Eye (tissue), 1 donor: ENCODE measurements around the gene ABTB2.
"Not testable (repeated sequence)": the region's sequence is repeated elsewhere in the genome, so short reads cannot be mapped to it uniquely, and the experiment has no call there.

Experiments used
- DNase-seq: peaks from one replicate; pipeline ENCODE4 v3.0.0-alpha.2; 2015

ABTB2 gene

DNA sequence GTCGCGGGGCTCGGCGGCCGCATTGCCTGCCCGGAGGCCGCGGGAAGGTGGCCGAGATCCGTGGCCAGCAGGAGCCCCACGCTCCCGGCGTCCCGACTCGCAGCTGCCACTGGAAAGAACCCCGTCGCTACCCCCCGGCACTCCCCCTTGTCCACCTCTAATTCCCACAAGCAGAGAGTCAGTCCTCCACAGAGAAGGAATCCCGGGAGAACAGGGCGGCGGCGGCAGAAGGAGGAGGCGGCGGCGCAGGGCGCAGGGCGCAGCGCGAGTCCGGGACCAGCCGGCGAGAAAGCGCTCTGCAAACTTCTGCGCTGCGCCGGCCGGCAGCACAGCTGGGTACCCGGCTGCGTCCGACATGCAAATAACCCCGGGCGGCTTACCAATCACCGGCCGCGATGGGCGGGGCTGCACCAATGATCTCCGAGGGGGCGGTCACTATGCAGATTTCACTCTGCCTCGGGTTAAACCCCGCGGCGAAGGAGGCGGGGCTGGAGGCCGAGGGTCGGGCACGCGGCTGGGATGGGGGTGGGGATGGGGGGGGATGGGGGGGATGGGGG, at the start of gene ABTB2:
ABTB2 (minus strand) TSS at position 310 of the 557 bp plus-strand sequence.
- peak; percentile 99 for DNase-seq

DNA sequence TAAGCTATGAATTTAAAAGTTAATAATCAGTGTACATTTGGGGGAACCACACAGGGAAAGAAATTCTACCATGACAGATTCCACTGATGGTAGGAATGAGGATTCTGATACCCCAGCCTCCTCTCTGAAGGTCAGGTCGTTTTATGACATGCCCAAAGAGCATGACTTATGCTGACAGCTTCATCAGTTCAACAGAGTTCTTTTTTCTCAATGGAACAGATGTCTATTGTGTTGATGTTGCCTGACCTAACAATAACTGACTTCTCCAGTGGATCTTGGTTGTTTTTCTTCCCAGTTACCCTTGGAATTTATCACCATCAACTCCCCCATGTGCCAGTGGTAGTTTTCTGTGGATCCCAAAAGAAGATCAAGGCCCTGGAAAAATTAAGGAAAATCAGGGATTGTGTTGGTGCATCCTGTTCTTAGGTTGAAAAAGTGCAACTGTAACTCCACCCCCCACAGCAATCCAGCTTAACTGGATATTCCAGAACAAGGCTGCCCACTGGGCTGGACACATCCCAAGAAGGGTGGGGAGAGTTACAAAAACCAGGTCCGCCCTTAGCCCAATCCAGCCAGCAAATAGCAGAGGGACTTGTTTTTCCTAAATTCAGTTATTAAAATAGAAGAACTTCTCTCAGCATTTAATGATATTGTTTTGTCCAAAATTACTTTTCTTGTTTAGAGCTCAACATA, 49.5 kb upstream of the ABTB2 start:
- no peak for DNase-seq

DNA sequence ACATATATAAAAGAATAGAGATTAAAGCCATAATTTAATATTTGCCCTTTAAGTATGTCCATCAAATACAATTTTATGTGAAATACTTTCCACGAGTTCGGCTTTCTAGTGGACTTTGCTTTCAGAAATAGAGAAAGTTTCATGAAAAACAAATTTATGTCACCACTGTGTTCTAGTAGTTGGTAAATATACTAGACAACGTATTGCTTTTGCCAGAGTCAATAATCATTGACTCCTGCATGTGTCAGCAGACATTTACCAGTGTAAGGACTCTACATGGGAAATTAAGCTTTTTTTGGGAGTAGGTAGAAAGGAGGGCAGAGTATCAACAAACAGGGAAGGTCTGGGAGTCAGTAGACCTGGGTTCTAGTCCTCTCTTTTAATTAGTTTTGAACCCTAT, 48.6 kb upstream of the ABTB2 start:
- no peak for DNase-seq

DNA sequence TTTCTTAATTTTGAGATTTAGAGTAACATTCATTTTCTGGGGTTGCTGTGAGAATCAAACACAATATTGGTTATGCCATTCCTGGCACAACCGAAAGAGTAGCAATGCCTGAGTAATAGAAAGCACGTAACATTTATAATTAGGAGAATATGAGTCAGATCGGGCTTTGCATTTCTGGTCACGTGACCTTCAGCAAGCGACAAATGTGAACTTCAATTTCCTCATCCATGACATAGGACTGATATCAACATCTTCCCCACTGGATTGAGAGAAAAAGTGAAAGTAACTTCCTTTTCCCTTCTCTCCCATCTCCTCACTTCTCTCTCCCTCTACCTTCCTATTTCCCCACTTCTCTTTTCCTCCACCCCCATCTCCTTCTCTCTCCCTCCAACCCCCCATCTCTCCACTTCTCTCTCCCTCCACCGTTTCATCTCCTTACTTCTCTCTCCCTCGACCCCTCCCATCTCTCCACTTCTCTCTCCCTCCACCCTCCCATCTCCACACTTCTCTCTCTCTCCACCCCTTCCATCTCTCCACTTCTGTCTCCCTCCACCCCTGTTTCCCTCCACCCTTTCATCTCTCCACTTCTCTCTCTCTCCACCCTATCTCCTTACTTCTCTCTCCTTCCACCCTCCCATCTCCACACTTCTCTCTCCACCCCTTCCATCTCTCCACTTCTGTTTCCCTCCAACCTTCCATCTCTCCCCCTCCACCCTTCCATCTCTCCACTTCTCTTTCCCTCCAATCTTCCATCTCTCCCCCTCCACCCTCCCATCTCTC, 47.5 kb upstream of the ABTB2 start:
- DNase-seq = no peak

DNA sequence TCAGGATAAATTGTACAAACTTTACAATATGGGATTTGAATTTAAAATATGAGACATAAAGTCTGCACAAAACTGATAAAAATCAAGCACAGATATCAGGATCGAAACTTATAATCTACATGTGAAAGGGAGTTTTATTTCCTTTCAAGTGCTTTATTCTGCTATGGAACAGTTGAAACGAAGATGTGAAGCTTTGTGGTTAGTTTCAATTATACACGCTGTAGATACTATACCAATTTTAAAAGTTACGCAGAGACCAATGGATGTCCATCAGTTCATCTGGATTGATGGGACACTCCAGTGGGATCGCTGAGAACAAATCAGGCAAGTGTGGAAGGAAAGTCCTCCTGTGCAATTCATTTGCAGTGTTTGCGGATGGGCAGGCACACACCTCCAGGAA, 46.5 kb upstream of the ABTB2 start:
- DNase-seq = no peak

DNA sequence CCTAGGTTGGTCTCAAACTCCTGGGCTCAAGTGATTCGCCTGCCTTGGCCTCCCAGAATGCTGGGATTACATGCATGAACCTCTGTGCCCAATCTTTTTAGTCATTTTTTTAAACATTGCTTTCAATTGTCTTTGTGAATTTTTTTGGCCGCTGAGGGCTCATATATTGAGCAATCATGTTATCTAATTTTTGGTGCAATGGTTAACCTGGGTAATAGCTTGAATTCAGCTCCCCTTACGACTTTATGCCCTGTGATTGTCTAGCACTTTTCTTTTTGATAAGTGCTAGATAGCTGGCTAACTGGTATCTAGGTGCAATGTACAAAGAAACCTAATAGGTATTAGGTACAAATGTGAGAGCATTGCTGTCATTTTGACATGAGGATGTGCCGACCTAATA, 45.6 kb upstream of the ABTB2 start:
- DNase-seq = no peak

DNA sequence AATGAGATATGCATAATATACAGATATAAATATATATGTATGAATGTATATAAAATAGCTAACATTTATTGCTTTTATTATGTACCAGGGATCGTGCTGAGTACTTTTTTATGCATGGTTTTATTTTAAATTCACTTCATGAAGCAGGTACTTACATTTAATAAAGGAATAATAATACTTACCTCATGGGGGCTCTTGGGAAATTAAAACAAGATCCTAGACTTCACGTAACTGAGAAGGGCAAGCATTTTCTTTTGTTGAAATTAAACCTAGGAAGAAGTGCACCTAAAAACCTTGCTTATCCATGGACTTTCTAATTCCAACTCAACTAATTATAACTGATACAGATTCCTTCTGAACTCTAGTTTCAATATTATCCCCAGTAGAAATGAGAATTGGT, 40.0 kb upstream of the ABTB2 start:
- no peak for DNase-seq

DNA sequence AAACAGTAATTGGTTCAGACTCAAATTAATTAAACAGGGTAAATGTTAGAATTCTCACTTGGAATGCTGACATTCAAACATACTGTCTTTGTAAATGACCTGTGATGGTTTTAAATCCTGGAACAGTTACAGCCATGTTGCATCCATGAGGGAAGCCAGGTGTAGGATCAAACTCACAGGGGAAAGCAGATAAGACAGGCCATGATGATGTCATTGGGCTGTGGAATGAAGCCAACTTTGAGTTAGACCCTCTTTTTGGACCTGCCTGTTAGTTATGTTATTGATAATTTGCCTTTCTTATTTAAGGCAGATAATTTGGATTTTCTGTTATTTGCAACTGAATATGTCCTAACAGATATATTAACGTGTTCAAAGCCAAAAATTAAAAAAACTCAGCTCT, 39.3 kb upstream of the ABTB2 start:
- DNase-seq = no peak

DNA sequence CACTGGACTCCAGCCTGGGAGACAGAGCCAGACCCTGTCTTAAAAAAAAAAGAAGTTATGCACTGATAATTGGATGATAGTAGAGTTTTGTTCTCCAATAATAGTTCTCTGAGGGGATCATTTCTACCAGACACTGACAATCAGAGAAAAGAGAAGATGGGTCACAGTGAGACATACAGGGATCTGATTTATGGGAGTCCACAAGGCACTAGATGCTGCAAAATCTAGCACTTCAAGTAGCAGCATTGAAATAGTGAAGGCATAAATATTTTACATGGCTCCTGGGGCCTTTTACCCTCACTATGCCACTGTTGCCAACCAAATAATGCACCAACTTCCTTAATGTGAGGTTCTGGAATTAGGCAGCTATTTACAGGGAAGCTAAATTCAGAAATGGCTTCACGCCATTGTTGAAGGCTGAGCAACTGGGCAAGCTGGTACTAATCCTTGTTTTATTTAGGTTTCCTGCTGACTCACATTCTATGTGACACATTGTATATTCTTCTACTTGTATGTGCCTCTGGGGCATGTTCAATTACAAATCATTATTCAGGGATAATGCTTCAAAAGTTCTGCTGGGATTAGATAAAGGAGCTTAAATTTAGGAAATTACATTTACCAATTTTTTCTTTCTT, 38.2 kb upstream of the ABTB2 start:
- no peak for DNase-seq

DNA sequence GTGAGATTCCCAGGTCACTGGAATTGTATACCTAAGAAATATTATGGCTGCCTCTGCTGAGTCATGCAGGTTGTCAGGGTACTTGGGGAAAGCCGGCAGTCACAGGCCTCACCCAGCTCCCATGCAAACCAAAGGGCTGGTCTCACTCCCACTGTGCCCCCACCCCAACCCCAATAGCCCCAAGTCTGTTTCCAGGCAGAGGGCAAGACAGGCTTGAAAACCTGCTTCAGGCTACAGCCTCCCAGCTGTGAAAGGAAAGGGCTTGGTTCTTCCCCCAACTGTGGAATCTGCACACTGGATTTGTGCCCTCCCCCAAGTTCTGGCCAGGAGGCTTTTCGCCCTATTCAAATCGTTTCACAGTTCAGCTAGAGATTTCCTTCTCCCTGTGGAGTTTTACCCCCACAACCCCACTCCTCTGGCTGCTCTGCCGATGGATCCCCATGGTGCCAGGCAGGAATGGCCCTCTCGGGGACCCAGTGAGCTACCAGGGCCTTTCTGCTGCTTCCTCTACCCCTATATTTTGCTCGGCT, 37.0 kb upstream of the ABTB2 start:
- DNase-seq = no peak

DNA sequence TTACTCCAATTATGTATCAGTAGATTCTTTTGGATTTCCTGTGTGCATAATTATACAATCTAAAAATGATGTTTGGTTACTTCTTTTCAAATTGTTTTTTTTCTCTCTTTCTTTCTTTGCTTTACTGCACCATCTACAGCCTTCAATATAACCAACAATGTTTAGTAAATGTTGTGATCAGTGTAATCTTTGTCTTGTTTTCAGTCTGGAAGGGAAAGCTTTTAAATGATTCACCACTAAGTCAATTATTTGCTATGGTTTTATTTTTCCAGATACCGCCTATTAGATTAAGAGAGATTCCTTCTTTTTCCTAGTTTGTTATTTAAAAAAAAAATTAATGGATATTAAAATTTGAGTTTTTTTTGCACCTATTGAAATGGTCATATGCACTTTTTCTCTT, 29.8 kb upstream of the ABTB2 start:
- no peak for DNase-seq

DNA sequence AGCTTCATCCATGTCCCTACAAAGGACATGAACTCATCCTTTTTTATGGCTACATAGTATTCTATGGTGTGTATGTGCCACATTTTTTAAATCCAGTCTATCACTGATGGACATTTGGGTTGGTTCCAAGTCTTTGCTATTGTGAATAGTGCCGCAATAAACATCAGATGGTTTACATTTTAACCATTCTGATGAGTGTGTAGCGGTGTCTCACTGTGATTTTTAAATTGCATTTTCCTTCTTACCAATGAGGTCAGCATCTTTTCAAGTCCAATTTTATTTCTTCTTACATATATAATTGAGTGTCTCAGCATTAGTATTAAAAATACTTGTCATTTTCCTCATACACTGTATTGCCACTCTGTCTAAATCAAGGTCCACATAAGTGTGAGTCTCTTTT, 28.5 kb upstream of the ABTB2 start:
- DNase-seq = not testable (repeated sequence)

DNA sequence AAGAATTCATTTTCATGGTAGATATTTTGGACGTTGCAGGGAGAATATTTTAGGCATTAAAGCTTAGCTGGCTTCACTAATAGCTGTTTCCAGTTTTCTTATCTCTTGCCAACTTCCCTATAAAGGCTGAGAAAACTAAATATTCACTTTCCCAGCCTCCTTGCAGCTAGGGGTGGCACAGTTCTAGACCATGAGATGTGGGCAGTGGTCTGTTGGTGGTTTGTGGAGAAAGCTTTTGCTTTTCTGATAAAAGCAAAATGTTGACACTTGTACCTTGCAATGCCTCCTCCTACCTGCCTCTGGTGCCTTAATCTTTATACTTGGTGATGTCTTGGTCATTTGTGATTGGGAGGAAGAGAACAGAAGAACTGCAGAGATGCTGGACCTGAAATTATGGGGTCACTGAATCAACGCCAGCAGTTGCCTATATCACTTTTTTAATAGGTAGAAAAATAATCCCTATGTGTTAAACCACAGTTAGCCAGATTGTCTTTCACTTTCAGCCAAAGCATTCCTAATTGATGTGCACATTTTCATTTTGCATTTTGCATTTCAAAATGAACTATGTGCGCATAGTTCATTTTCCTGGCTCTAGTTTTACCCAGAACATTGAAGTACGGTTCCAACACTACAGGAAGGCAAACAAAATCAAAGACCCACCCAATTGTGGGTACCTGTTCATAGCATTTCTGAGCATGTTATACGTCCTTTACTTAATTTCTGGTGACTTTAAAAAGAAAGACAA, 24.9 kb upstream of the ABTB2 start:
- DNase-seq = no peak

DNA sequence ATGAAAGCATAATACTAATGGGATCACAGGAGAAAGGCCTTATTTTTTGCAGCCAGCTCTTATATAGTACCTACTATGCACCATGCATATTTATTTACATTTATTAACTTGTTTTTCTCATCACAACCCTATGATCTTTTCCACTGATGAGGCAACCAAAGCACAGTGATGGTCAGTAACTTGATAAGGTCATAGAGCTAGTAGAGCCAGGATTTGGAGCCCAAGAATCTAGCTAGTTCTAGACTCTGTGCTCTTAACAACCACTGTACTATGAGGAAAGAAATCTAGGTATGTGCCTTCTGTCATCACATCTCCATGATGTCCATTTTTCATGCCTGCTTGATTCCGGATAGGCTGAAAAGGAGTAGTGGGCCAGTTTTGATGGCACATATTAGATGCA, 24.0 kb upstream of the ABTB2 start:
- DNase-seq = no peak

DNA sequence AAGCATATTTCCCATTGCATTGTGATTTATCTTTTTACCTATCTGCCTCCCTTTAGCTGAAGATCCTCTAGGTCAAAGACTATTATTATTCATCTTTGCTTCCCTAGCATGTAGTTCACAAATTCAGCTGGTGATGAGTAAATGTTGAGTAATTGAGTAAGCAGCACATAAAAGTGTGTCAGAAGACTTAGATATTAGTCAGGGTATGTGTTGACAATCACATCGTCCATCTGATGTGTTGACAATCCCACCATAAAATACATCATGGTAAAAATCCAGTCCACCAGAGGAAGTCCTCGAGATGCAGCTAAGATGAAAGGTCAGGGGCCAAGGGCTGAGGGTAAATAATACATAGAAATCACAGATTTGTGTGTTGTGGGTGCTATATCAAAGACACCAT, 22.9 kb upstream of the ABTB2 start:
- DNase-seq = no peak

DNA sequence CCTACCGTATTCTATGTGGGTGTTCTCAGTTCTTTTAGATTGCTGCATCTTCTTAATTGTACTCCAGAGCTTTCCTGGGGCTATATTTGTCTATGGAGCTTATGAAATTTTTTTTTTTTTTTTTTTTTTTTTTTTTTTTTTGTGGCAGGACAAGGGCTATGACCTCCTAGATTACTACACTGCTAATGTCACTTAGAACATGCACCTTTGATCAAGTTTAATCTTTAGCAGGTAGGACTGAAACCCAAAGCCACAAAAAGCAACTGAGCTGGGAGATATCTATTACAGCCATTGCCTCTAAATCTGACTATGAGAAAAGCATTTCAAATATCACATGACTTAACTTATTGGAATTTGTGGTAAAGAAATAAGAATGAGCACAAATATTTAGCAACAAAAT, 21.7 kb upstream of the ABTB2 start:
- no peak for DNase-seq

DNA sequence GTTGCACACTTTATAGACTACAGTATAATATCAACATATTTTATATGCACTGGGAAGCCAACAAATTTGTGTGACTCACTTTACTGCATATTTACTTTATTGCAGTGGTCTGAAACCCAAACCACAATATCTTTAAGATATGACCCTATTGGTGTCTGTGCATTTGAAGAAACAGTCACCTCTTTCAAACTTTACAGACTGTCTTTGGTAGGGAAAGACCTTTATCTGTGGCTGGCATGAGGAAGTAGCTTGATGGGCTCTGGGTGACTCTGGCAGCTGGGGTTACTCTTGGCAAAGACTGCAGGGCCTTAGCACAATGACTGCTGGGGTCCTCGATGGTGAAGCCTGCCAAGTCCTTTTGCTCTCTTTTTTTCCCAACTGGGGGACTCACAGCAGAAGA, 21.3 kb upstream of the ABTB2 start:
- DNase-seq = no peak

DNA sequence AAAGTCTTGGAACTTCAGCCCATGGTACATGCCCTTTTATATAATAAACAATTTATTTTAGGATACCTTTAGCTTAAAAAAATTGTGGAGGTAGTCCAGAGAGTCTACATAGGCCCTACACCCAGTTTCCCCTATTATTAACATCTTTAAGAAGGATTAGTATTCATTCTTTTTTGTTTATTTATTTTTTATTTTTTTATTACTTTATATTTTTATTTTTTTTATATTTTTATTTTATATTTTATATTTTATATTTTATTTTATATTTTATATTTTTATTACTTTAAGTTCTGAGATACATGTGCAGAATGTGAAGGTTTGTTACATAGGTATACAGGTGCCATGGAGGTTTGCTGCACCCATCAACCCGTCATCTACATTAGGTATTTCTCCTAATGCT, 15.9 kb upstream of the ABTB2 start:
- no peak for DNase-seq

DNA sequence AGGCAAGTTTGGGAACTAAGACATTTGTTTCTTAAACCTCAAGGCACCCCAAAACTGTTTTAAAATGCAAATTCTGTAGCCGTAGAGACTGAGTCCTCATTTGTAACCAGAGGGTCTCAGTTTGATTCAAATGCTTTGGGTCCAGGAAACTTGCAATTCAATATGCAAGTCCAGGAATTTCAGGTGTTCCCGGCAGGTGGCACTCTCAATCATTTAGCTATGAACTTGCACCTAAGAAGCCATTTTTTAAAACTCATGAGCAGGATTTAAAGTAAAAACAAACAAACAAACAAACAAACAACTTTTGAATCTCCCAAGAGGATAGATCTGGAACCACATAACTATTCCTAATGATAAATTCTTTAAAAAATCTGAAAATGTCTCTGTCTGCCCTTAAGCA, 8.7 kb upstream of the ABTB2 start:
- DNase-seq = no peak

DNA sequence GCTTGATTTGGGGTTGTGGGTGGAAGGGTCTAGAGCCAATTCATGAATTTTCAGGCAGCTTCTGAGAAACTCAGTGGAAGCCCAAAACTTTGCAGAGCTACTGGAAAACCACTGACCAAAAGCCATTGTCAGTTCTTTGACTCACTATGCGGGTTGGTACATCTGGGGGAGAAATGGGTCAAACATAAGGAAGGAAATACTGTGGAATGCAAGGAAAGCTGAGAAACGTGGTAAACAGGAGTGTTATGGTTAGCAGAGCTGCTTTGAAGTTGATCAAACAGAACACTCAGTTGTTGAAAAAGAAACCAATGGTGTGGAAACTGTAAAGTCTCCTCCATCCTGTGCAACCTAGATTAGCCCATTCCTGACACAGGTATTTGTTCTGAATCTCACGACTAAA, 6.3 kb upstream of the ABTB2 start:
- no peak for DNase-seq

DNA sequence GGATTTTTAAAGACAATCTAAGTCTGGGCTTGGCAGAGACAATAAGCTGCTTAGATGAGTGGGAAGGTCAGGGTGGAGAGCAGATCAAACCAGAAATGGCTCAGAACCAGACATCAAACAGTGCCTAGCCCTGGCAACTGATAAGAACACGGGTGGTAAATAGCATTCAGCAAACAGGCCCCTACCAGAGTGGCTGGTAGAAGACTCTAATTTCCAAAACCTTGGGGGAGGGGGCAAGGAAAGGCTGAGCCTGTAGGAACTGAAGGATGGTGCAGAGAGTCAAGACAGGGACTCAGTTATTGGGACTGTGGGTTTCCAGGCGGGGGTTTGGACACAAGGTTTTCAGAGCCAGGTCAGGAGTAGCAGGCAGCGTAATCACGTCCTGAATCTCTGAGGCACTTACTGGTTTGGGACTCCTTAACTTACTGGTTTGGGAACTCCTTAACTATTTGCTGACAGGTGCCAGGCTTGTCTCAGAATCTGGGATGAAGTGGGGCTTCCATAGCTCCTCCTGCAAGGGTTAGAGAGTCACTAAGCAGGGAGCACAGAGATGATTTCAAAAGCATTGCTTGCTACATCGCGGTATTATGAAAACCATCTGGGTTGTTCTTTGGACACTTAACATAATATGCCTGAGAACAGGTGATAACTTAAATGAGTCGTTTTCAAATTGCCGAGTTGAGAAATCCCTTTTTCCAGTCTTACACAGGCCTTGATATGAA, 5.7 kb upstream of the ABTB2 start:
- no peak for DNase-seq

DNA sequence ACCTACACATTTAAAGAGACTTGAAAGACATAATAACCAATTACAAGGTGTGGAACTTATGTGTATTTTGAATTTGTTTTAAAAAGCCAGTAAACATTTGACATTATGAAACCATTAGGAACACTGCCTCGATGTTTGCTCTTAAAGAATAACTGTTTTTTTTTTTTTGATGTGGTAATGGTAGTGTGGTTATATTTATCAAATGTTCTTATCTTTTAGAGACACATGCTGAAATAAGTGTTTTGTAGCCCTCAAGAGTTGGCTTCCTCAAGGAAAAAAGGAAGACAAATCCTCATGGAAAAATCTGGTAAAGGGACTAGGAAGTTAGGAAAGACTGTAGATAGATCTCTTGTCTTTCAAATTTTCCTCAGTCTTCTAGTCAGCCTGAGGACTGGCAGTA, 2.2 kb upstream of the ABTB2 start:
- DNase-seq = no peak
